Measurements from ENCODE around the gene TAGLN2.

TAGLN2 gene

GRCh38 chr1:159932296-159933285, 7.3 kb upstream of the TAGLN2 start:
- TF ChIP-seq CTCF (IDR thresholded peaks at IDR 0.05; ENCODE audit: borderline replicate concordance, control extremely low read depth, extremely low read depth, insufficient read depth, missing control alignments) = no peak
- DNase-seq (ENCODE audit: low spot score) = peak; percentile 24
- in situ Hi-C loops (cut with MboI; ENCODE audit: low sequenced_read_pairs, unreplicated experiment) = loop anchor here (10.0 kb wide), 1 partner anchor 72 kb away; no protein-coding TSS in a partner anchor

GRCh38 chr1:159931795-159932173, 6.5 kb upstream of the TAGLN2 start:
- peak; percentile 26 for DNase-seq (ENCODE audit: low spot score)
- in situ Hi-C loops (cut with MboI; ENCODE audit: low sequenced_read_pairs, unreplicated experiment) = loop anchor here (10.0 kb wide), 1 partner anchor 73 kb away; no protein-coding TSS in a partner anchor
- TF ChIP-seq CTCF (IDR thresholded peaks at IDR 0.05; ENCODE audit: borderline replicate concordance, control extremely low read depth, extremely low read depth, insufficient read depth, missing control alignments) = no peak

- DNase-seq (ENCODE audit: low spot score) = no peak
- no peak for TF ChIP-seq CTCF (IDR thresholded peaks at IDR 0.05; ENCODE audit: borderline replicate concordance, control extremely low read depth, extremely low read depth, insufficient read depth, missing control alignments)
- in situ Hi-C loops (cut with MboI; ENCODE audit: low sequenced_read_pairs, unreplicated experiment) = loop anchor here (10.0 kb wide), 1 partner anchor 74 kb away; no protein-coding TSS in a partner anchor
These were observed 5.9 kb upstream of the TAGLN2 start for GRCh38 chr1:159931101-159931794.

- DNase-seq (ENCODE audit: low spot score) = no peak
- in situ Hi-C loops (cut with MboI; ENCODE audit: low sequenced_read_pairs, unreplicated experiment) = loop anchor here (10.0 kb wide), 1 partner anchor 74 kb away; no protein-coding TSS in a partner anchor
- TF ChIP-seq CTCF (IDR thresholded peaks at IDR 0.05; ENCODE audit: borderline replicate concordance, control extremely low read depth, extremely low read depth, insufficient read depth, missing control alignments) = no peak
These were observed 5.3 kb upstream of the TAGLN2 start for GRCh38 chr1:159930634-159931033.

- in situ Hi-C loops (cut with MboI; ENCODE audit: low sequenced_read_pairs, unreplicated experiment) = loop anchor here (10.0 kb wide), 1 partner anchor 75 kb away; no protein-coding TSS in a partner anchor
- no peak for TF ChIP-seq CTCF (IDR thresholded peaks at IDR 0.05; ENCODE audit: borderline replicate concordance, control extremely low read depth, extremely low read depth, insufficient read depth, missing control alignments)
- DNase-seq (ENCODE audit: low spot score) = no peak
These were observed 4.9 kb upstream of the TAGLN2 start for GRCh38 chr1:159930216-159930615.
